ENCODE results near the gene CHMP4A. TPM values are rescaled to one million over a fixed set of nuclear protein-coding genes. Genes with fewer than 3 reads are reported as not detected.
A peak's percentile ranks its signal among the peaks of the same experiment; 100 is the strongest.

The CHMP4A gene
- total and polyA plus RNA-seq, 2 donors (not counting 1 experiment from before 2014, with no cell fraction given) = 91.2 to 103 TPM

DNA sequence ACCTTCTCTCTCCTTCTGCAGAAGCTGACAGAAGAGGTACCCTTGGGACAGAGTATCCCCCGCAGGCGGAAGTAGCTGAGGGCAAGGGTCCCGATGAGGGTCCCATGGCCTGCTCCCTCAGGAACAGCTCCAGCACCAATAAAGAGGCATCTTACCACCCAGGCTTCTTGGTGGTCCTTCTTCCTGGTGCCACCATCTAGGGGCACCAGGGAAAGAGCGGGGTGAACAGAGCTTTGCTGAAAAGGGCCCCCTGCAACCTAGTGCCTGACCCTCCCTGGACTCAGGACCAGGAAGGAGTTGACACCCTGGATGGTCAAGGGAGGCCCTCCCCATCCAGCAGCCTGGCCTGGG, 52.8 kb downstream of the CHMP4A start:
- CTCF ChIA-PET = interaction anchor here (0.7 to 3.8 kb wide), 33 partner anchors 8 to 529 kb away, joined by 3 to 63 read pairs (median 9); partner anchors contain the start of genes CHMP4A, CIDEB, DCAF11 and EMC9
- no peaks in the 10 kb centered on the region for H3K27me3 ChIP-seq (replicated peaks in 1 of 4; ENCODE audit: control extremely low read depth in 1 of 4, control insufficient read depth in 3 of 4, insufficient read depth in 4 of 4, low read length in 3 of 4)
- Mint-ChIP-seq H3K27me3 (no peaks in the 10 kb centered on the region), H3K27ac (peak overlapping the region; percentile 99), H3K9me3 (ENCODE audit: insufficient read depth) (no peaks in the 10 kb centered on the region), H3K4me1 (peaks cover 42% of the 10 kb centered on the region), H3K4me3 (peak overlapping the region; percentile 39)
- intact Hi-C loops (cut with micrococcal nuclease) = loop anchor here (5.0 kb wide), 1 partner anchor 72 kb away; the partner anchor contains the start of genes GMPR2 and NEDD8
- TF ChIP-seq, protein P1, sequence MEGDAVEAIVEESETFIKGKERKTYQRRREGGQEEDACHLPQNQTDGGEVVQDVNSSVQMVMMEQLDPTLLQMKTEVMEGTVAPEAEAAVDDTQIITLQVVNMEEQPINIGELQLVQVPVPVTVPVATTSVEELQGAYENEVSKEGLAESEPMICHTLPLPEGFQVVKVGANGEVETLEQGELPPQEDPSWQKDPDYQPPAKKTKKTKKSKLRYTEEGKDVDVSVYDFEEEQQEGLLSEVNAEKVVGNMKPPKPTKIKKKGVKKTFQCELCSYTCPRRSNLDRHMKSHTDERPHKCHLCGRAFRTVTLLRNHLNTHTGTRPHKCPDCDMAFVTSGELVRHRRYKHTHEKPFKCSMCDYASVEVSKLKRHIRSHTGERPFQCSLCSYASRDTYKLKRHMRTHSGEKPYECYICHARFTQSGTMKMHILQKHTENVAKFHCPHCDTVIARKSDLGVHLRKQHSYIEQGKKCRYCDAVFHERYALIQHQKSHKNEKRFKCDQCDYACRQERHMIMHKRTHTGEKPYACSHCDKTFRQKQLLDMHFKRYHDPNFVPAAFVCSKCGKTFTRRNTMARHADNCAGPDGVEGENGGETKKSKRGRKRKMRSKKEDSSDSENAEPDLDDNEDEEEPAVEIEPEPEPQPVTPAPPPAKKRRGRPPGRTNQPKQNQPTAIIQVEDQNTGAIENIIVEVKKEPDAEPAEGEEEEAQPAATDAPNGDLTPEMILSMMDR (IDR thresholded peaks at IDR 0.05) = no peak
- TF ChIP-seq EZH2 (IDR thresholded peaks at IDR 0.05; ENCODE audit: borderline replicate concordance, insufficient read depth, low read depth, low read length, poor library complexity, severe bottlenecking) = no peak
- peak overlapping the region; percentile 77 for H3K4me2 ChIP-seq (replicated peaks; ENCODE audit: low read depth, low read length, poor library complexity, severe bottlenecking)
- peak overlapping the region; percentile 85 to 88 for H3K27ac ChIP-seq (ENCODE audit: low read length in 2 of 2)
- POLR2A ChIA-PET = interaction anchor here (0.7 to 3.8 kb wide), 14 partner anchors 9 to 62 kb away, joined by 3 to 35 read pairs (median 7); partner anchors contain the start of genes CHMP4A, DCAF11, EMC9 and IPO4
- 100% methylated on average over 2 of the region's 4 CpGs for WGBS (ENCODE audit: insufficient coverage)
- peaks cover 6 to 68% of the 10 kb centered on the region in 2 experiments for H3K36me3 ChIP-seq (replicated peaks in 1 of 2; ENCODE audit: control extremely low read depth in 1 of 2, control insufficient read depth in 1 of 2, extremely low read depth in 1 of 2, insufficient read depth in 2 of 2, low read length in 1 of 2)
- peaks cover 29 to 39% of the 10 kb centered on the region in 2 donors for H3K4me1 ChIP-seq (ENCODE audit: control insufficient read depth in 2 of 2, insufficient read depth in 2 of 2, low read length in 2 of 2)
- ATAC-seq (ENCODE audit: low read depth) (no peak), DNase-seq (no peak)
- H2AFZ ChIP-seq (ENCODE audit: insufficient read depth, low read depth, low read length, poor library complexity, severe bottlenecking) = peak overlapping the region; percentile 60
- H3K4me3 ChIP-seq (ENCODE audit: control extremely low read depth in 1 of 5, extremely low read depth in 1 of 5, insufficient read depth in 1 of 5, low read depth in 2 of 5, low read length in 4 of 5) = no peak overlapping the region
- H3K9me3 ChIP-seq (ENCODE audit: control extremely low read depth in 1 of 3, control insufficient read depth in 2 of 3, insufficient read depth in 1 of 3, low read length in 2 of 3) = no peaks in the 10 kb centered on the region
- H3K79me2 ChIP-seq (ENCODE audit: control insufficient read depth, insufficient read depth, low read length) = peaks cover 45% of the 10 kb centered on the region
- peaks cover 39% of the 10 kb centered on the region for H4K20me1 ChIP-seq (ENCODE audit: control insufficient read depth, insufficient read depth, low read length, poor library complexity, severe bottlenecking)
- H3K9ac ChIP-seq (ENCODE audit: low read length) = no peak overlapping the region

- Histone ChIP-seq H2AFZ (ENCODE audit: insufficient read depth, low read depth, low read length, poor library complexity, severe bottlenecking) (no peak overlapping the region), H4K20me1 (ENCODE audit: control insufficient read depth, insufficient read depth, low read length, poor library complexity, severe bottlenecking) (peaks cover 34% of the 10 kb centered on the region), H3K4me1 (ENCODE audit: control insufficient read depth in 2 of 2, insufficient read depth in 2 of 2, low read length in 2 of 2) (peaks cover 29 to 39% of the 10 kb centered on the region in 2 donors), H3K79me2 (ENCODE audit: control insufficient read depth, insufficient read depth, low read length) (peaks cover 50% of the 10 kb centered on the region), H3K9me3 (ENCODE audit: control extremely low read depth in 1 of 3, control insufficient read depth in 2 of 3, insufficient read depth in 1 of 3, low read length in 2 of 3) (no peaks in the 10 kb centered on the region), H3K27ac (ENCODE audit: low read length in 2 of 2) (peak overlapping the region; percentile 85 to 88), H3K9ac (ENCODE audit: low read length) (no peak overlapping the region), H3K4me3 (ENCODE audit: control extremely low read depth in 1 of 5, extremely low read depth in 1 of 5, insufficient read depth in 1 of 5, low read depth in 2 of 5, low read length in 4 of 5) (no peak overlapping the region), H3K36me3 (replicated peaks in 1 of 2; ENCODE audit: control extremely low read depth in 1 of 2, control insufficient read depth in 1 of 2, extremely low read depth in 1 of 2, insufficient read depth in 2 of 2, low read length in 1 of 2) (peaks cover 4 to 68% of the 10 kb centered on the region in 2 experiments), H3K4me2 (replicated peaks; ENCODE audit: low read depth, low read length, poor library complexity, severe bottlenecking) (peak overlapping the region; percentile 77), H3K27me3 (replicated peaks in 1 of 4; ENCODE audit: control extremely low read depth in 1 of 4, control insufficient read depth in 3 of 4, insufficient read depth in 4 of 4, low read length in 3 of 4) (no peaks in the 10 kb centered on the region)
- intact Hi-C loops (cut with micrococcal nuclease) = loop anchor here (5.0 kb wide), 1 partner anchor 72 kb away; the partner anchor contains the start of genes GMPR2 and NEDD8
- H3K9me3 Mint-ChIP-seq (ENCODE audit: insufficient read depth) = no peaks in the 10 kb centered on the region
- ATAC-seq (ENCODE audit: low read depth) (no peak), DNase-seq (no peak)
- POLR2A ChIA-PET = interaction anchor here (0.6 to 3.8 kb wide), 9 partner anchors 14 to 63 kb away, joined by 4 to 35 read pairs (median 8); partner anchors contain the start of genes CHMP4A, DCAF11, IPO4 and NRL
- CTCF ChIA-PET = interaction anchor here (0.7 to 3.8 kb wide), 29 partner anchors 7 to 528 kb away, joined by 3 to 63 read pairs (median 9); partner anchors contain the start of genes CHMP4A, CIDEB, DCAF11 and EMC9
- TF ChIP-seq EZH2 (IDR thresholded peaks at IDR 0.05; ENCODE audit: borderline replicate concordance, insufficient read depth, low read depth, low read length, poor library complexity, severe bottlenecking) = no peak
- TF ChIP-seq, protein P1 (IDR thresholded peaks at IDR 0.05) = no peak
- peaks cover 38% of the 10 kb centered on the region for H3K4me1 Mint-ChIP-seq
- peak overlapping the region; percentile 39 for H3K4me3 Mint-ChIP-seq
- H3K27ac Mint-ChIP-seq = peak overlapping the region; percentile 89
- whole genome bisulfite sequencing (ENCODE audit: insufficient coverage) = 100% methylated on average over 7 of the region's 11 CpGs
- no peaks in the 10 kb centered on the region for H3K27me3 Mint-ChIP-seq
Measured at GRCh38 chr14:24159777-24160498, 53.4 kb downstream of the CHMP4A start.

Measured in B cell (primary cell).